ENCODE data around the gene BCAS1. TPM values are rescaled to one million over a fixed set of nuclear protein-coding genes. Genes with fewer than 3 reads are reported as not detected.

Gene BCAS1
- total and polyA plus RNA-seq, 7 experiments from 2014 or later = 0.05 to 0.16 (median 0.10) TPM; not detected in 4

DNA sequence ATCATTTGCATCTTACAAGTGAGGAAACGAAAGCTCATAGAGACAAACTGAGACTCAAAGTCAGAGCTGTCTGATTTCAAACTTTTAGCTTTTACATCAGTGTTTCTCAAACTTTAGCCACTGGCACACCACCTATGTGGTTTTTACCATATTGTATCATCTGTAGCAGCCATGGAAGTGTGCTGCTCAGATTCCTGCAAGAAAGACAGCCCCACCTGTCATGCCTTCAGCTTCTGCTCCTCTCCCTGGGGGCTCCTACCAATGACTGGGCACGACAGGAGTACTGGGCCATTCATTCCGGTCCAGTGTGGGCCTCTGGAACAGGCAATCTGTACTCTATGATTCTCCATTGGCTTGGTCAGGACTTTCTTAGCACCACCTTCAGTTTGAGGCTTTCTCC lies 87.0 kb downstream of the BCAS1 start:
- Histone ChIP-seq H3K4me1 (ENCODE audit: control insufficient read depth in 2 of 2, insufficient read depth in 2 of 2, low read length in 2 of 2) (no peaks in the 10 kb centered on the region), H3K27ac (ENCODE audit: low read depth, low read length) (no peak overlapping the region), H3K9me3 (ENCODE audit: control insufficient read depth in 2 of 3, low read length in 3 of 3) (no peaks in the 10 kb centered on the region), H3K27me3 (ENCODE audit: control insufficient read depth in 2 of 2, insufficient read depth in 2 of 2, low read length in 2 of 2) (no peaks in the 10 kb centered on the region), H3K36me3 (ENCODE audit: control insufficient read depth in 2 of 3, insufficient read depth in 3 of 3, low read length in 3 of 3) (no peaks in the 10 kb centered on the region), H3K4me3 (ENCODE audit: low read length) (no peak overlapping the region)
- ATAC-seq (no peak), DNase-seq (no peak)
- peaks cover 0 to 7% (median 0%) of the 10 kb centered on the region in 11 donors for H3K9me3 Mint-ChIP-seq
- CTCF ChIA-PET = no interaction called here
- H3K4me1 Mint-ChIP-seq = peaks cover 0 to 7% (median 0%) of the 10 kb centered on the region in 7 donors
- POLR2A ChIA-PET = no interaction called here
- H3K27ac Mint-ChIP-seq = no peak overlapping the region
- peaks cover 0 to 1% (median 0%) of the 10 kb centered on the region in 5 donors for H3K36me3 Mint-ChIP-seq
- H3K4me3 Mint-ChIP-seq = no peak overlapping the region
- H3K27me3 Mint-ChIP-seq = peaks cover 0 to 30% (median 13%) of the 10 kb centered on the region in 5 donors
- intact Hi-C loops (cut with micrococcal nuclease) = no loop called here

DNA sequence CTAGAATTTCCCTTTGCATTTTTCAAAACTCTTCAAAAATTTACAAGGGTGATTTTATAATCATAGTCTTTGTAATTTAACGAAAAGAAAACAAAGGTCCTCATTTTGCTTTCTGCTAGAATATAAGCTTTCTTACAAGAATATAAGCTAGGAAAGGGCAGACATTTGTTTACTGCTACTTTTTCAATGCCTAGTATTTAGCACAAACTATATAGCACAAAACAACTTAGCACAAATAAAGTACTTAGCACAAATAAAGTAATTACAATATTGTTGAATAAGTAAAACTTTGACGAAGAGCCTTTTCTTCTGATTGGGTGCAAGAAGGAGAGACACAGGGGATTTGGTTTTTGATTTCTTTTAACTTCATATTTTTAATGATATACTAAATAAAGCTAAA lies 87.8 kb downstream of the BCAS1 start:
- H3K36me3 Mint-ChIP-seq = peaks cover 0 to 1% (median 0%) of the 10 kb centered on the region in 5 donors
- H3K4me3 Mint-ChIP-seq = no peak overlapping the region
- Histone ChIP-seq H3K27ac (ENCODE audit: low read depth, low read length) (no peak overlapping the region), H3K4me1 (ENCODE audit: control insufficient read depth in 2 of 2, insufficient read depth in 2 of 2, low read length in 2 of 2) (no peaks in the 10 kb centered on the region), H3K36me3 (ENCODE audit: control insufficient read depth in 2 of 3, insufficient read depth in 3 of 3, low read length in 3 of 3) (no peaks in the 10 kb centered on the region), H3K4me3 (ENCODE audit: low read length) (no peak overlapping the region), H3K9me3 (ENCODE audit: control insufficient read depth in 2 of 3, low read length in 3 of 3) (no peaks in the 10 kb centered on the region), H3K27me3 (ENCODE audit: control insufficient read depth in 2 of 2, insufficient read depth in 2 of 2, low read length in 2 of 2) (no peaks in the 10 kb centered on the region)
- ChIA-PET POLR2A (no interaction called here), CTCF (interaction anchor here (0.8 kb wide), 1 partner anchor 246 kb away, joined by 3 read pairs; no protein-coding TSS in a partner anchor)
- intact Hi-C loops (cut with micrococcal nuclease) = no loop called here
- peaks cover 0 to 7% (median 0%) of the 10 kb centered on the region in 7 donors for H3K4me1 Mint-ChIP-seq
- H3K27ac Mint-ChIP-seq = no peak overlapping the region
- ATAC-seq (no peak), DNase-seq (no peak)
- peaks cover 0 to 27% (median 12%) of the 10 kb centered on the region in 5 donors for H3K27me3 Mint-ChIP-seq
- H3K9me3 Mint-ChIP-seq = peaks cover 0 to 7% (median 0%) of the 10 kb centered on the region in 11 donors

DNA sequence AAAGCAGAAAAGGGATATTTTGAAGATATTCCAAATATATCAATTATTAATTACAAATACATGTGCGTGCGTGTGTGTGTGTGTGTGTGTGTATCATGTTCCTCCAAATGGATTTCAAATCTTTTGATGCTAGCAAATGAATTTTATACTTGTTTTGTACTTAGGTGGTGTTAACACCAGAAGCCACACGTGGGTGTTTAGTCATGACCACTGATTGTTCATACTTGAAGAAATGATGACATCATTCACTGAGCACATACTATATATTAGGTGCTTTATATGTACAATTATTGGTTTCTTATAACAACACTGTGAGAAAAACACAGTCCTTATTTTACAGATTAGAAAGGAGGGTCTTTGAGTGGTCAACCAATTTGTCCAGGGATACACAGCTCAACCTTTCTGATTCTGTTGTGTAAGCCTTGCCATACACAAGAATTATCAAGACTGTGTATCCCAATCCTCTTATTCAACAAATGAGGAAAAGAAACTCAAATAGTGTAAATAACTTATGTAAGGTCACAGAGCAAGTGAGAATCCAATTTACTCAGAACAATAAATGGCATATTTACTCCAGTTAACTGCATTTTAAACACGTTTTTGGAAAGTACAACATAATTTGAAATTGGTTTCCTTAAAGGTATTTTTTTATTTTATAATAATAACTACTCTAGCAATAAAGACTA lies 88.5 kb downstream of the BCAS1 start:
- H3K9me3 ChIP-seq (ENCODE audit: control insufficient read depth in 2 of 3, low read length in 3 of 3) = no peaks in the 10 kb centered on the region
- no peaks in the 10 kb centered on the region for H3K27me3 ChIP-seq (ENCODE audit: control insufficient read depth in 2 of 2, insufficient read depth in 2 of 2, low read length in 2 of 2)
- ATAC-seq (no peak), DNase-seq (no peak)
- ChIA-PET POLR2A (no interaction called here), CTCF (no interaction called here)
- H3K36me3 Mint-ChIP-seq = peaks cover 0 to 1% (median under 1%) of the 10 kb centered on the region in 5 donors
- peaks cover 0 to 11% (median 1%) of the 10 kb centered on the region in 11 donors for H3K9me3 Mint-ChIP-seq
- H3K4me3 ChIP-seq (ENCODE audit: low read length) = no peak overlapping the region
- H3K36me3 ChIP-seq (ENCODE audit: control insufficient read depth in 2 of 3, insufficient read depth in 3 of 3, low read length in 3 of 3) = no peaks in the 10 kb centered on the region
- intact Hi-C loops (cut with micrococcal nuclease) = no loop called here
- H3K27ac Mint-ChIP-seq = no peak overlapping the region
- no peaks in the 10 kb centered on the region for H3K4me1 ChIP-seq (ENCODE audit: control insufficient read depth in 2 of 2, insufficient read depth in 2 of 2, low read length in 2 of 2)
- no peak overlapping the region for H3K4me3 Mint-ChIP-seq
- H3K4me1 Mint-ChIP-seq = peaks cover 0 to 7% (median 0%) of the 10 kb centered on the region in 7 donors
- H3K27me3 Mint-ChIP-seq = peaks cover 0 to 25% (median 9%) of the 10 kb centered on the region in 5 donors
- H3K27ac ChIP-seq (ENCODE audit: low read depth, low read length) = no peak overlapping the region

DNA sequence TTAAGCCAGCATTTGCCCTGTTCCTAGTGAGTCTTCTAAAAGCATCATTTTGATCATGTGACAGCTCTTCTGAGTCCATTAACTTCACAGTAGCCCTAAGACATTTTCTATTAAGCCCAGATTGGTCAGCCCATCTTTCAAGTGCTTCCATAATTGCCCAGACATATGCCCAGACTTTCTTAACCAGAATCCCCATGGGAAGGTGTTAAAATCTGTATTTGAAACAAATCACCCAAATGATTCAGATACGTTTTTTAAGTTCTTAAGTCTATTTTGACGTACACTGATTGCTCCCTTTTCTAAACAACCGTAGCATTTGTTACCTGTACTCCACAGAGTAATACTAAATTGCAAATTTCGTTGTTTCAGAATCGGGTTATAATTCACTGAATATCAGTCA lies 89.3 kb downstream of the BCAS1 start:
- CTCF ChIA-PET = no interaction called here
- POLR2A ChIA-PET = no interaction called here
- Histone ChIP-seq H3K9me3 (ENCODE audit: control insufficient read depth in 2 of 3, low read length in 3 of 3) (no peaks in the 10 kb centered on the region), H3K4me1 (ENCODE audit: control insufficient read depth in 2 of 2, insufficient read depth in 2 of 2, low read length in 2 of 2) (no peaks in the 10 kb centered on the region), H3K27ac (ENCODE audit: low read depth, low read length) (no peak overlapping the region), H3K36me3 (ENCODE audit: control insufficient read depth in 2 of 3, insufficient read depth in 3 of 3, low read length in 3 of 3) (no peaks in the 10 kb centered on the region), H3K4me3 (ENCODE audit: low read length) (no peak overlapping the region), H3K27me3 (ENCODE audit: control insufficient read depth in 2 of 2, insufficient read depth in 2 of 2, low read length in 2 of 2) (no peaks in the 10 kb centered on the region)
- H3K4me3 Mint-ChIP-seq = no peak overlapping the region
- peaks cover 0 to 14% (median 3%) of the 10 kb centered on the region in 11 donors for H3K9me3 Mint-ChIP-seq
- H3K27ac Mint-ChIP-seq = no peak overlapping the region
- H3K27me3 Mint-ChIP-seq = peaks cover 0 to 26% (median 9%) of the 10 kb centered on the region in 5 donors
- H3K4me1 Mint-ChIP-seq = peaks cover 0 to 7% (median 0%) of the 10 kb centered on the region in 7 donors
- ATAC-seq (no peak), DNase-seq (no peak)
- intact Hi-C loops (cut with micrococcal nuclease) = no loop called here
- peaks cover 0 to 4% (median 1%) of the 10 kb centered on the region in 5 donors for H3K36me3 Mint-ChIP-seq

DNA sequence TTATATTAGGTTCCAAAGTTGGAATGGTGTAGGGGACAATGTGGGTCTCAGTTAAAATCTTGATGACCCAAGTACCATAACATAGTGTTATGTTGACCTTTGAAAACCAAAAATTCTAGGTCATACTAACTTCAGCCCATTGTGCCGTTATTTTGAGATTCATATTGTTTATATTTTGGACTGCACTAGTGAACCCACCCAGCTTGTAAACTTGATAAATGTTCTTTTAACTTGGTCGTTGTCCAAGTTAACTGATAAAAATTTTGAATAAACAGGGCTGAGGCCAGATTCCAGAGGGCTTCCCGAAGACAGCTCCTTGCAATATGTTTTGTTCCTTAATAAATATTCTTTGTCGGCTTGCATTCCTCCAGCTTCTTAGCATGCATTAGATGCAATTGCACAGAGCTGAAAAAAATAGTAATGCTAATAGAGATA lies 90.3 kb downstream of the BCAS1 start:
- H3K4me1 Mint-ChIP-seq = peaks cover 0 to 7% (median 0%) of the 10 kb centered on the region in 7 donors
- Histone ChIP-seq H3K36me3 (ENCODE audit: control insufficient read depth in 2 of 3, insufficient read depth in 3 of 3, low read length in 3 of 3) (no peaks in the 10 kb centered on the region), H3K4me3 (ENCODE audit: low read length) (no peak overlapping the region), H3K4me1 (ENCODE audit: control insufficient read depth in 2 of 2, insufficient read depth in 2 of 2, low read length in 2 of 2) (no peaks in the 10 kb centered on the region), H3K27me3 (ENCODE audit: control insufficient read depth in 2 of 2, insufficient read depth in 2 of 2, low read length in 2 of 2) (no peaks in the 10 kb centered on the region), H3K27ac (ENCODE audit: low read depth, low read length) (no peak overlapping the region), H3K9me3 (ENCODE audit: control insufficient read depth in 2 of 3, low read length in 3 of 3) (no peaks in the 10 kb centered on the region)
- intact Hi-C loops (cut with micrococcal nuclease) = no loop called here
- ATAC-seq (no peak), DNase-seq (no peak)
- no peak overlapping the region for H3K4me3 Mint-ChIP-seq
- POLR2A ChIA-PET = interaction anchor here (0.5 kb wide), 1 partner anchor 895 kb away, joined by 3 read pairs; no protein-coding TSS in a partner anchor
- peaks cover 0 to 23% (median 9%) of the 10 kb centered on the region in 5 donors for H3K27me3 Mint-ChIP-seq
- H3K9me3 Mint-ChIP-seq = peaks cover 0 to 14% (median 5%) of the 10 kb centered on the region in 11 donors
- CTCF ChIA-PET = interaction anchor here (0.6 kb wide), 3 partner anchors 11 to 650 kb away, joined by 3 to 6 read pairs (median 3); no protein-coding TSS in a partner anchor
- peaks cover 0 to 4% (median 1%) of the 10 kb centered on the region in 5 donors for H3K36me3 Mint-ChIP-seq
- no peak overlapping the region for H3K27ac Mint-ChIP-seq

DNA sequence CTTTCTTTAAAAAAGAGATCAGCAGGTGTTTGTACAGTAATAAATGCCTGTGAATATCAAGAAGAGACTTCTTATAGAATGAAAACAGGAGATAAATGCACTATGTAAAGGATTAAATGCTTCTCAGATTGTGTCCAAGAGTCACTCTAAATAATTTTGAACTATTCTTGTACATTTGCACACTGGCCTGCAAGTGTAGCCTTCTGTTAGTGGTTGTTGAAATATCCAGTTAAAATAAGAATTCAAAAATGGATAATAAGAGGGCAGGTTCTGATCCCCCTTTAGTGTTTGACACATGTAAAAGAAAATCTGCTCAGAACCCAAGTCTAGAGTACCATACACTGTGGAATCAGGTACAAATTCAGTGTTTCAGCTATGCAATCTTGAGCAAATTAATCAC lies 91.9 kb downstream of the BCAS1 start:
- CTCF ChIA-PET = no interaction called here

More for the DNA sequence above, 91.9 kb downstream of the BCAS1 start:
- no peaks in the 10 kb centered on the region for H3K27me3 ChIP-seq (ENCODE audit: control insufficient read depth in 2 of 2, insufficient read depth in 2 of 2, low read length in 2 of 2)
- no peaks in the 10 kb centered on the region for H3K9me3 ChIP-seq (ENCODE audit: control insufficient read depth in 2 of 3, low read length in 3 of 3)
- no peak overlapping the region for H3K27ac Mint-ChIP-seq
- H3K4me3 ChIP-seq (ENCODE audit: low read length) = no peak overlapping the region
- POLR2A ChIA-PET = no interaction called here
- peaks cover 0 to 18% (median 4%) of the 10 kb centered on the region in 5 donors for H3K27me3 Mint-ChIP-seq
- peaks cover 0 to 23% (median 8%) of the 10 kb centered on the region in 11 donors for H3K9me3 Mint-ChIP-seq
- H3K27ac ChIP-seq (ENCODE audit: low read depth, low read length) = no peak overlapping the region
- no peaks in the 10 kb centered on the region for H3K36me3 ChIP-seq (ENCODE audit: control insufficient read depth in 2 of 3, insufficient read depth in 3 of 3, low read length in 3 of 3)
- no peak for DNase-seq
- no peak overlapping the region for H3K4me3 Mint-ChIP-seq
- no peaks in the 10 kb centered on the region for H3K4me1 ChIP-seq (ENCODE audit: control insufficient read depth in 2 of 2, insufficient read depth in 2 of 2, low read length in 2 of 2)
- ATAC-seq = no peak
- H3K4me1 Mint-ChIP-seq = no peaks in the 10 kb centered on the region
- intact Hi-C loops (cut with micrococcal nuclease) = no loop called here
- peaks cover 0 to 6% (median 4%) of the 10 kb centered on the region in 5 donors for H3K36me3 Mint-ChIP-seq

All from naive thymus-derived CD4-positive, alpha-beta T cell (primary cell).